GM12878 (cell line): ENCODE results near the gene ZBTB24. TPM values are rescaled to one million over a fixed set of nuclear protein-coding genes. Genes with fewer than 3 reads are reported as not detected.

Experiments used
- BRCA1 ChIP-seq: IDR thresholded peaks from 2 replicates; pipeline ENCODE4 v1.6.1; 2011; ENCODE audit warnings: low read depth, low read length, improper control_type of control experiment
- CREB1 ChIP-seq: IDR thresholded peaks from 2 replicates; pipeline ENCODE4 v1.6.1; 2012; ENCODE audit warnings: low read depth, mild to moderate bottlenecking, inconsistent platforms
- EGR1 ChIP-seq, 2 experiments: IDR thresholded peaks; 1 replicate in 1 of 2; 2 replicates in 1 of 2; pipeline ENCODE4 v1.6.1; 2011 to 2012; ENCODE audit warnings: low read depth in 2 of 2, low read length in 2 of 2, borderline replicate concordance in 1 of 2, mild to moderate bottlenecking in 1 of 2, moderate library complexity in 1 of 2
- HCFC1 ChIP-seq: fragments of 150-350 bp; IDR thresholded peaks from 2 replicates; pipeline ENCODE4 v1.6.1; 2014; ENCODE audit warnings: low read length
- JUND ChIP-seq: IDR thresholded peaks from 2 replicates; pipeline ENCODE4 v1.6.1; 2012; ENCODE audit warnings: low read depth, mild to moderate bottlenecking, low read length, improper control_type of control experiment, moderate library complexity
- MTA3 ChIP-seq: IDR thresholded peaks from 2 replicates; pipeline ENCODE4 v1.6.1; 2012; ENCODE audit warnings: low read length, inconsistent platforms, borderline replicate concordance
- NR2F1 ChIP-seq: fragments of 450-650 bp; conservative IDR thresholded peaks from 2 replicates; pipeline ENCODE4 v1.6.1; 2017; ENCODE audit warnings: mild to moderate bottlenecking
- PML ChIP-seq: IDR thresholded peaks from 2 replicates; pipeline ENCODE4 v1.6.1; 2012; ENCODE audit warnings: low read length, inconsistent platforms
- RAD21 ChIP-seq: IDR thresholded peaks from 2 replicates; pipeline ENCODE4 v1.6.1; 2011; ENCODE audit warnings: mild to moderate bottlenecking, low read depth, low read length, moderate library complexity; ENCODE audit not compliant: insufficient read depth
- RUNX3 ChIP-seq: IDR thresholded peaks from 2 replicates; pipeline ENCODE4 v1.6.1; 2012; ENCODE audit warnings: low read length, inconsistent platforms
- SMAD5 ChIP-seq: IDR thresholded peaks from 2 replicates; pipeline ENCODE4 v1.6.1; 2016; ENCODE audit warnings: antibody characterized with exemption, low read depth
- SP1 ChIP-seq: IDR thresholded peaks from one replicate; pipeline ENCODE4 v1.6.1; 2011; ENCODE audit warnings: low read depth, low read length
- SREBF1 ChIP-seq: IDR thresholded peaks from 2 replicates; pipeline ENCODE4 v1.6.1; 2012; ENCODE audit warnings: mild to moderate bottlenecking, low read length
- SUPT20H ChIP-seq: IDR thresholded peaks from 2 replicates; pipeline ENCODE4 v1.6.1; 2011; ENCODE audit warnings: low read depth, mild to moderate bottlenecking, low read length, moderate library complexity, borderline replicate concordance; ENCODE audit not compliant: control insufficient read depth
- TCF3 ChIP-seq: IDR thresholded peaks from 2 replicates; pipeline ENCODE4 v1.6.1; 2012; ENCODE audit warnings: low read depth, mild to moderate bottlenecking, low read length, borderline replicate concordance; ENCODE audit not compliant: insufficient read depth
- TCF7 ChIP-seq: IDR thresholded peaks from 2 replicates; pipeline ENCODE4 v1.6.1; 2014; ENCODE audit warnings: antibody characterized with exemption, borderline replicate concordance
- YY1 ChIP-seq: IDR thresholded peaks from 2 replicates; pipeline ENCODE4 v1.6.1; 2011; ENCODE audit warnings: low read depth, mild to moderate bottlenecking, low read length
- ZNF207 ChIP-seq: fragments of 450-650 bp; IDR thresholded peaks from 2 replicates; pipeline ENCODE4 v1.6.1; 2014; ENCODE audit warnings: antibody characterized with exemption, mild to moderate bottlenecking, borderline replicate concordance
- ZSCAN29 ChIP-seq: fragments of 450-650 bp; IDR thresholded peaks from 2 replicates; pipeline ENCODE4 v1.6.1; 2017; ENCODE audit warnings: mild to moderate bottlenecking, moderate library complexity
- polyA plus RNA-seq, 11 experiments: library from polyadenylated mRNA; depleted of rRNA in 4 of 11; unstranded in 6 of 11; stranded (reverse) in 5 of 11; fragments of >200 nt; fragmentation: Nextera tagmentation in 4 of 11; fragmentation: Illumina TruSeq in 1 of 11; extraction: Ambion mirVana in 4 of 11; extraction: Trizol in 1 of 11; gene quantifications; 1 replicate in 1 of 11; 2 replicates in 10 of 11; pipeline versions ENCODE4 v1.2.1 to v1.2.3, GENCODE V29; 2011 to 2016; ENCODE audit warnings: inconsistent platforms in 2 of 11, missing spikeins in 2 of 11, low read depth in 1 of 11
- total RNA-seq, 4 experiments: library from RNA; depleted of rRNA in 3 of 4; stranded (reverse); fragments of >200 nt in 3 of 4; fragmentation: Illumina TruSeq in 1 of 4; extraction: Trizol in 1 of 4; gene quantifications; 2 replicates each; pipeline versions ENCODE4 v1.2.1 to v1.2.3, GENCODE V29; 2013 to 2021
- TF ChIP-seq, protein P1 (sequence below): fragments of 450-650 bp; IDR thresholded peaks from 2 replicates; pipeline ENCODE4 v1.6.1; 2017; ENCODE audit warnings: mild to moderate bottlenecking, moderate library complexity
- TF ChIP-seq, protein P2 (sequence below): fragments of 450-650 bp; IDR thresholded peaks from 2 replicates; pipeline ENCODE4 v1.6.1; 2018; ENCODE audit warnings: borderline replicate concordance, mild to moderate bottlenecking; ENCODE audit not compliant: partially characterized antibody
- TF ChIP-seq, protein P3 (sequence below): fragments of 450-650 bp; IDR thresholded peaks from 2 replicates; pipeline ENCODE4 v1.6.1; 2017; ENCODE audit warnings: borderline replicate concordance
- TF ChIP-seq, protein P4 (sequence below): IDR thresholded peaks from 2 replicates; pipeline ENCODE4 v1.6.1; 2012; ENCODE audit warnings: low read depth, low read length, improper control_type of control experiment

The ZBTB24 gene
- total and polyA plus RNA-seq, 10 of the 15 experiments (the other 5 are each of a cell fraction or from before 2014, with no cell fraction given): 2.9 to 17.7 (median 8.5) TPM

DNA sequence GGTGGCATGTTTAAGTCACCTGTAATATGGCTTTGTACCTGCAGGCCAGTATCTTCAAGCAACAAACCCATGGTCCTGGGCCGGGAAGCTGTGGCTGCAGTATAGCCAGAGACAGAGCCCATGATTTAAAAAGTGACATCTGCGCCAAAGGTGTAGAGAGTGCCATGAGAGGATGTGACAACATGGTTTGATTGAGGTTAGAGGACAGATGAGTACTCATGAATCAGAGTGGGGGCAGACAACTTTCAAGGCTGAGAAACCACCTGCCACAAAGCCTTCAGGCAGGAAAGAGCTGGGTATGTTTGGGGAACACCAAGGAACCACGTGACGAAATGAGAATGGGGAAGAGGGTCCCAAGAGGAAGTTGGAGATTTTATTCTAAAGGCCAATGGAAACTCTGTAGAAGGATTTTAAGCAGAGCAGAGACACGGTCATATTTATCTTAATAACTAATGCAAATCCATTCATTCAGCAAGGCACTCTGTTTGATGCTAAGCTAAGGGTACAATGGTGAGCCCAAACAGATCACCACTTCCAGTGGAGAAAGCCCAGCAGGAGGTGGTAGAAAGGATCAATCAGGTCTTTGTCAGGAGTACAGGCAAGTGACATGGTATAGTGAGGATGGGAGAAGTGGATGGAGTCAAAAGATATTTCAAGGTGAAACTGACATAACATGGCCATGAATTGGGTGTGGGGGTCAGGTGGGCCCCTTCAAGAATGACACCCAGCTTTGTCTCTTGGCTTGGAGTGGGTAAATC, 24.1 kb downstream of the ZBTB24 start (continued):
- TF ChIP-seq, protein P1, sequence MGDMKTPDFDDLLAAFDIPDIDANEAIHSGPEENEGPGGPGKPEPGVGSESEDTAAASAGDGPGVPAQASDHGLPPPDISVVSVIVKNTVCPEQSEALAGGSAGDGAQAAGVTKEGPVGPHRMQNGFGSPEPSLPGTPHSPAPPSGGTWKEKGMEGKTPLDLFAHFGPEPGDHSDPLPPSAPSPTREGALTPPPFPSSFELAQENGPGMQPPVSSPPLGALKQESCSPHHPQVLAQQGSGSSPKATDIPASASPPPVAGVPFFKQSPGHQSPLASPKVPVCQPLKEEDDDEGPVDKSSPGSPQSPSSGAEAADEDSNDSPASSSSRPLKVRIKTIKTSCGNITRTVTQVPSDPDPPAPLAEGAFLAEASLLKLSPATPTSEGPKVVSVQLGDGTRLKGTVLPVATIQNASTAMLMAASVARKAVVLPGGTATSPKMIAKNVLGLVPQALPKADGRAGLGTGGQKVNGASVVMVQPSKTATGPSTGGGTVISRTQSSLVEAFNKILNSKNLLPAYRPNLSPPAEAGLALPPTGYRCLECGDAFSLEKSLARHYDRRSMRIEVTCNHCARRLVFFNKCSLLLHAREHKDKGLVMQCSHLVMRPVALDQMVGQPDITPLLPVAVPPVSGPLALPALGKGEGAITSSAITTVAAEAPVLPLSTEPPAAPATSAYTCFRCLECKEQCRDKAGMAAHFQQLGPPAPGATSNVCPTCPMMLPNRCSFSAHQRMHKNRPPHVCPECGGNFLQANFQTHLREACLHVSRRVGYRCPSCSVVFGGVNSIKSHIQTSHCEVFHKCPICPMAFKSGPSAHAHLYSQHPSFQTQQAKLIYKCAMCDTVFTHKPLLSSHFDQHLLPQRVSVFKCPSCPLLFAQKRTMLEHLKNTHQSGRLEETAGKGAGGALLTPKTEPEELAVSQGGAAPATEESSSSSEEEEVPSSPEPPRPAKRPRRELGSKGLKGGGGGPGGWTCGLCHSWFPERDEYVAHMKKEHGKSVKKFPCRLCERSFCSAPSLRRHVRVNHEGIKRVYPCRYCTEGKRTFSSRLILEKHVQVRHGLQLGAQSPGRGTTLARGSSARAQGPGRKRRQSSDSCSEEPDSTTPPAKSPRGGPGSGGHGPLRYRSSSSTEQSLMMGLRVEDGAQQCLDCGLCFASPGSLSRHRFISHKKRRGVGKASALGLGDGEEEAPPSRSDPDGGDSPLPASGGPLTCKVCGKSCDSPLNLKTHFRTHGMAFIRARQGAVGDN: peak; percentile 65
- TF ChIP-seq ZNF207 (no peak), SP1 (no peak), PML (no peak), HCFC1 (no peak), TCF7 (no peak), RUNX3 (peak; percentile 87), JUND (no peak), RAD21 (no peak), NR2F1 (no peak), EGR1 (IDR thresholded peaks at IDR 0.05; ENCODE audit: borderline replicate concordance in 1 of 2, low read depth in 2 of 2, low read length in 2 of 2) (no peak), TCF3 (no peak), MTA3 (no peak), CREB1 (peak; percentile 44; the same call in 1 of the 2 replicates), SUPT20H (no peak), YY1 (no peak), BRCA1 (no peak), SMAD5 (no peak), ZSCAN29 (no peak), SREBF1 (no peak)
- TF ChIP-seq, protein P2, sequence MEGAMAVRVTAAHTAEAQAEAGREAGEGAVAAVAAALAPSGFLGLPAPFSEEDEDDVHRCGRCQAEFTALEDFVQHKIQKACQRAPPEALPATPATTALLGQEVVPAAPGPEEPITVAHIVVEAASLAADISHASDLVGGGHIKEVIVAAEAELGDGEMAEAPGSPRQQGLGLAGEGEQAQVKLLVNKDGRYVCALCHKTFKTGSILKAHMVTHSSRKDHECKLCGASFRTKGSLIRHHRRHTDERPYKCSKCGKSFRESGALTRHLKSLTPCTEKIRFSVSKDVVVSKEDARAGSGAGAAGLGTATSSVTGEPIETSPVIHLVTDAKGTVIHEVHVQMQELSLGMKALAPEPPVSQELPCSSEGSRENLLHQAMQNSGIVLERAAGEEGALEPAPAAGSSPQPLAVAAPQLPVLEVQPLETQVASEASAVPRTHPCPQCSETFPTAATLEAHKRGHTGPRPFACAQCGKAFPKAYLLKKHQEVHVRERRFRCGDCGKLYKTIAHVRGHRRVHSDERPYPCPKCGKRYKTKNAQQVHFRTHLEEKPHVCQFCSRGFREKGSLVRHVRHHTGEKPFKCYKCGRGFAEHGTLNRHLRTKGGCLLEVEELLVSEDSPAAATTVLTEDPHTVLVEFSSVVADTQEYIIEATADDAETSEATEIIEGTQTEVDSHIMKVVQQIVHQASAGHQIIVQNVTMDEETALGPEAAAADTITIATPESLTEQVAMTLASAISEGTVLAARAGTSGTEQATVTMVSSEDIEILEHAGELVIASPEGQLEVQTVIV: no peak
- TF ChIP-seq, protein P3, sequence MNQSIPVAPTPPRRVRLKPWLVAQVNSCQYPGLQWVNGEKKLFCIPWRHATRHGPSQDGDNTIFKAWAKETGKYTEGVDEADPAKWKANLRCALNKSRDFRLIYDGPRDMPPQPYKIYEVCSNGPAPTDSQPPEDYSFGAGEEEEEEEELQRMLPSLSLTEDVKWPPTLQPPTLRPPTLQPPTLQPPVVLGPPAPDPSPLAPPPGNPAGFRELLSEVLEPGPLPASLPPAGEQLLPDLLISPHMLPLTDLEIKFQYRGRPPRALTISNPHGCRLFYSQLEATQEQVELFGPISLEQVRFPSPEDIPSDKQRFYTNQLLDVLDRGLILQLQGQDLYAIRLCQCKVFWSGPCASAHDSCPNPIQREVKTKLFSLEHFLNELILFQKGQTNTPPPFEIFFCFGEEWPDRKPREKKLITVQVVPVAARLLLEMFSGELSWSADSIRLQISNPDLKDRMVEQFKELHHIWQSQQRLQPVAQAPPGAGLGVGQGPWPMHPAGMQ: no peak
- TF ChIP-seq, protein P4, sequence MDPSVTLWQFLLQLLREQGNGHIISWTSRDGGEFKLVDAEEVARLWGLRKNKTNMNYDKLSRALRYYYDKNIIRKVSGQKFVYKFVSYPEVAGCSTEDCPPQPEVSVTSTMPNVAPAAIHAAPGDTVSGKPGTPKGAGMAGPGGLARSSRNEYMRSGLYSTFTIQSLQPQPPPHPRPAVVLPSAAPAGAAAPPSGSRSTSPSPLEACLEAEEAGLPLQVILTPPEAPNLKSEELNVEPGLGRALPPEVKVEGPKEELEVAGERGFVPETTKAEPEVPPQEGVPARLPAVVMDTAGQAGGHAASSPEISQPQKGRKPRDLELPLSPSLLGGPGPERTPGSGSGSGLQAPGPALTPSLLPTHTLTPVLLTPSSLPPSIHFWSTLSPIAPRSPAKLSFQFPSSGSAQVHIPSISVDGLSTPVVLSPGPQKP: no peak
